DOHH2 (cell line): ENCODE measurements around the gene MORN5.
A peak's percentile ranks its signal among the peaks of the same experiment; 100 is the strongest.

ENCODE experiments used
- H3F3A ChIP-seq: fragments of 200-600 bp; sonication (generic), shearing (Covaris generic); 2 replicates; pipeline ENCODE4 v1.6.0; 2016; ENCODE audit warnings: antibody characterized with exemption, mild to moderate bottlenecking; ENCODE audit not compliant: control insufficient read depth, insufficient read depth
- H3K27ac ChIP-seq: fragments of 200-600 bp; sonication (generic); 2 replicates; pipeline ENCODE4 v1.5.1; 2014; ENCODE audit warnings: low read depth, mild to moderate bottlenecking, low read length, moderate library complexity
- H3K27me3 ChIP-seq: fragments of 200-600 bp; sonication (generic); 2 replicates; pipeline ENCODE4 v1.6.1; 2014; ENCODE audit warnings: mild to moderate bottlenecking, low read length, mixed read lengths; ENCODE audit not compliant: control insufficient read depth
- H3K36me3 ChIP-seq: fragments of 200-600 bp; sonication (generic); 2 replicates; pipeline ENCODE4 v1.6.1; 2014; ENCODE audit warnings: mild to moderate bottlenecking, low read length, moderate library complexity, mixed read lengths; ENCODE audit not compliant: control insufficient read depth
- H3K4me1 ChIP-seq: fragments of 200-600 bp; sonication (generic); 2 replicates; pipeline ENCODE4 v1.6.1; 2014; ENCODE audit warnings: mild to moderate bottlenecking, low read length, mixed read lengths; ENCODE audit not compliant: control insufficient read depth
- H3K4me2 ChIP-seq: fragments of 200-600 bp; sonication (generic); 2 replicates; pipeline ENCODE4 v1.6.0; 2014; ENCODE audit warnings: mild to moderate bottlenecking, low read length, moderate library complexity
- H3K4me3 ChIP-seq: fragments of 200-600 bp; sonication (generic); 2 replicates; pipeline ENCODE4 v1.5.1; 2014; ENCODE audit warnings: mild to moderate bottlenecking, low read length, mixed read lengths
- H3K79me2 ChIP-seq: fragments of 200-600 bp; sonication (generic); 2 replicates; pipeline ENCODE4 v1.6.1; 2014; ENCODE audit warnings: mild to moderate bottlenecking, low read length, mixed read lengths; ENCODE audit not compliant: control insufficient read depth
- H3K9me2 ChIP-seq: fragments of 200-600 bp; sonication (generic); replicated peaks from 2 replicates; pipeline ENCODE4 v1.6.1; 2014; ENCODE audit warnings: mild to moderate bottlenecking, low read length, mixed read lengths; ENCODE audit not compliant: control insufficient read depth
- H3K9me3 ChIP-seq: fragments of 200-600 bp; sonication (generic); 2 replicates; pipeline ENCODE4 v1.6.1; 2014; ENCODE audit warnings: antibody characterized with exemption, low read length, mixed read lengths; ENCODE audit not compliant: control insufficient read depth, insufficient read depth
- H4K20me1 ChIP-seq: fragments of 200-600 bp; sonication (generic); 2 replicates; pipeline ENCODE4 v1.6.0; 2014; ENCODE audit warnings: low read depth, mild to moderate bottlenecking, antibody characterized with exemption, low read length, moderate library complexity; ENCODE audit not compliant: control insufficient read depth, insufficient read depth
- EZH2phosphoT487 ChIP-seq: fragments of 200-600 bp; sonication (generic); IDR thresholded peaks from 2 replicates; pipeline ENCODE4 v1.6.1; 2017; ENCODE audit warnings: borderline replicate concordance, mild to moderate bottlenecking, antibody characterized with exemption, low read length, moderate library complexity, mixed read lengths
- TF ChIP-seq, protein P1 (sequence below): fragments of 200-600 bp; sonication (generic); IDR thresholded peaks from one replicate; pipeline ENCODE4 v1.5.1; 2014; ENCODE audit warnings: antibody characterized with exemption, mild to moderate bottlenecking, low read depth, low read length; ENCODE audit not compliant: poor library complexity, severe bottlenecking

Gene MORN5

GRCh38 chr9:122122903-122123632 is 36.6 kb upstream of the MORN5 start:
- peaks cover 18% of the 10 kb centered on the region; the same call in 1 of the 2 replicates for H3K27me3 ChIP-seq
- 0 out of 2 replicates have a peak overlapping the region, but pooled peaks have one; percentile 11 for H3K4me2 ChIP-seq
- TF ChIP-seq EZH2phosphoT487, result no peak
- TF ChIP-seq, protein P1, sequence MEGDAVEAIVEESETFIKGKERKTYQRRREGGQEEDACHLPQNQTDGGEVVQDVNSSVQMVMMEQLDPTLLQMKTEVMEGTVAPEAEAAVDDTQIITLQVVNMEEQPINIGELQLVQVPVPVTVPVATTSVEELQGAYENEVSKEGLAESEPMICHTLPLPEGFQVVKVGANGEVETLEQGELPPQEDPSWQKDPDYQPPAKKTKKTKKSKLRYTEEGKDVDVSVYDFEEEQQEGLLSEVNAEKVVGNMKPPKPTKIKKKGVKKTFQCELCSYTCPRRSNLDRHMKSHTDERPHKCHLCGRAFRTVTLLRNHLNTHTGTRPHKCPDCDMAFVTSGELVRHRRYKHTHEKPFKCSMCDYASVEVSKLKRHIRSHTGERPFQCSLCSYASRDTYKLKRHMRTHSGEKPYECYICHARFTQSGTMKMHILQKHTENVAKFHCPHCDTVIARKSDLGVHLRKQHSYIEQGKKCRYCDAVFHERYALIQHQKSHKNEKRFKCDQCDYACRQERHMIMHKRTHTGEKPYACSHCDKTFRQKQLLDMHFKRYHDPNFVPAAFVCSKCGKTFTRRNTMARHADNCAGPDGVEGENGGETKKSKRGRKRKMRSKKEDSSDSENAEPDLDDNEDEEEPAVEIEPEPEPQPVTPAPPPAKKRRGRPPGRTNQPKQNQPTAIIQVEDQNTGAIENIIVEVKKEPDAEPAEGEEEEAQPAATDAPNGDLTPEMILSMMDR, result peak; percentile 99

DNA sequence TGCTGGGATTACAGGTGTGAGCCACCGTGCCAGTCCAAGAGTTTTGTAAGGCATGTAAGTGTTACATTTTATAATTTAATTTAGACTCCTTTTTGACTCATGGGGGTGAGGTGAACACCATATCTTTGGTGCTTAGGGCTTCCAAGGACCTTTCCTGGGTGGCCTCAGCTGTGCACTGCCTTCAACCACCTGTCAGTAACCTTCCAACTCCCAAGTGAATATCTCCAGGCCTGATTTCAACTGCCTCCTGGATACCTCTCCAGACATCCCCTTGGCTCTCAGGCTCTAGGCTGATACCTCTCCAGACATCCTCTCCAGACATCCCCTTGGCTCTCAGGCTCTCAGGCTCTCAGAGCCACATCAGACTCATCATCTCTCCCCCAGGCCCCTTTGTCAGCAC is 35.7 kb upstream of the MORN5 start:
- H3K9me3 ChIP-seq, result no peaks in the 10 kb centered on the region
- TF ChIP-seq, protein P1, result no peak
- TF ChIP-seq EZH2phosphoT487, result no peak
- H3K4me1 ChIP-seq, result peaks cover 4% of the 10 kb centered on the region
- no peaks in the 10 kb centered on the region for H3K9me2 ChIP-seq
- H3K36me3 ChIP-seq, result no peaks in the 10 kb centered on the region
- H3F3A ChIP-seq, result no peaks in the 10 kb centered on the region
- H3K4me3 ChIP-seq, result no peak overlapping the region
- no peaks in the 10 kb centered on the region for H4K20me1 ChIP-seq
- no peak overlapping the region for H3K4me2 ChIP-seq
- H3K27me3 ChIP-seq, result peaks cover 18% of the 10 kb centered on the region; the same call in 1 of the 2 replicates
- H3K79me2 ChIP-seq, result no peaks in the 10 kb centered on the region
- no peak overlapping the region for H3K27ac ChIP-seq

More at GRCh38 chr9:122122903-122123632, 36.6 kb upstream of the MORN5 start:
- Histone ChIP-seq H4K20me1 (no peaks in the 10 kb centered on the region), H3K9me3 (no peaks in the 10 kb centered on the region), H3K79me2 (no peaks in the 10 kb centered on the region), H3K36me3 (no peaks in the 10 kb centered on the region), H3K4me1 (peaks cover 4% of the 10 kb centered on the region), H3K4me3 (no peak overlapping the region), H3K9me2 (no peaks in the 10 kb centered on the region), H3K27ac (no peak overlapping the region), H3F3A (no peaks in the 10 kb centered on the region)

GRCh38 chr9:122124528-122124927 is 35.2 kb upstream of the MORN5 start:
- Histone ChIP-seq H3K27me3 (peaks cover 18% of the 10 kb centered on the region; the same call in 1 of the 2 replicates), H3K9me2 (no peaks in the 10 kb centered on the region), H3F3A (no peaks in the 10 kb centered on the region), H3K36me3 (no peaks in the 10 kb centered on the region), H3K4me2 (no peak overlapping the region), H3K4me1 (peaks cover 4% of the 10 kb centered on the region), H4K20me1 (no peaks in the 10 kb centered on the region), H3K4me3 (no peak overlapping the region), H3K79me2 (no peaks in the 10 kb centered on the region), H3K27ac (no peak overlapping the region), H3K9me3 (no peaks in the 10 kb centered on the region)
- TF ChIP-seq, protein P1, result no peak
- TF ChIP-seq EZH2phosphoT487, result no peak
